ENCODE data around the gene ITGAL. TPM values are rescaled to one million over a fixed set of nuclear protein-coding genes. Genes with fewer than 3 reads are reported as not detected.

The ITGAL gene
- total and polyA plus RNA-seq, 2 of the 13 experiments (the other 11 are each of a cell fraction or from before 2014, with no cell fraction given): 0.86 to 1.2 TPM

GRCh38 chr16:30437511-30438046 lies 35.0 kb upstream of the ITGAL start (continued):
- TF ChIP-seq ZNF781 (CRISPR knock-in tag; IDR thresholded peaks at IDR 0.05; ENCODE audit: borderline replicate concordance, not compliant biosample characterization) (peak; percentile 45), ZNF709 (CRISPR knock-in tag; IDR thresholded peaks at IDR 0.05) (peak; percentile 50; the same call in 1 of the 2 replicates), CREM (IDR thresholded peaks at IDR 0.05) (peak; percentile 42; the same call in 1 of the 2 replicates), CREM (CRISPR knock-in tag; IDR thresholded peaks at IDR 0.05) (no peak), SOX13 (IDR thresholded peaks at IDR 0.05) (peak; percentile 40; the same call in 1 of the 2 replicates), SOX13 (CRISPR knock-in tag; conservative IDR thresholded peaks at IDR 0.05 in 1 of 2, IDR thresholded peaks at IDR 0.05 in 1 of 2) (peak in 1 of 2 experiments; percentile 65; a peak in 2 of 4 replicates), ZFX (CRISPR knock-in tag; IDR thresholded peaks at IDR 0.05; ENCODE audit: low read depth) (peak; percentile 36; the same call in 1 of the 2 replicates), ZBTB37 (CRISPR knock-in tag; IDR thresholded peaks at IDR 0.05) (0 out of 2 replicates have a peak, but pooled peaks have one; percentile 18), ZNF629 (CRISPR knock-in tag; conservative IDR thresholded peaks at IDR 0.05) (no peak), ZNF292 (CRISPR knock-in tag; IDR thresholded peaks at IDR 0.05; ENCODE audit: borderline replicate concordance, low read depth) (peak; percentile 70; the same call in 1 of the 2 replicates), THRA (CRISPR knock-in tag; IDR thresholded peaks at IDR 0.05; ENCODE audit: borderline replicate concordance) (0 out of 2 replicates have a peak, but pooled peaks have one; percentile 40), KAT2B (IDR thresholded peaks at IDR 0.05; ENCODE audit: borderline replicate concordance, low read depth, low read length) (peak; percentile 95), ZFY (CRISPR knock-in tag; IDR thresholded peaks at IDR 0.05) (peak; percentile 24; the same call in 1 of the 2 replicates), ZGPAT (CRISPR knock-in tag; IDR thresholded peaks at IDR 0.05) (peak; percentile 65), HNF4A (CRISPR knock-in tag; IDR thresholded peaks at IDR 0.05) (peak; percentile 51), ERF (CRISPR knock-in tag; IDR thresholded peaks at IDR 0.05) (peak; percentile 10; the same call in 1 of the 2 replicates), ZNF205 (CRISPR knock-in tag; IDR thresholded peaks at IDR 0.05) (no peak; the same call in 1 of the 2 replicates), ZNF121 (CRISPR knock-in tag; IDR thresholded peaks at IDR 0.05) (peak; percentile 7; the same call in 1 of the 2 replicates), ZMYM2 (CRISPR knock-in tag; IDR thresholded peaks at IDR 0.05) (peak; percentile 89), RBAK (CRISPR knock-in tag; IDR thresholded peaks at IDR 0.05) (no peak), SMARCE1 (IDR thresholded peaks at IDR 0.05; ENCODE audit: borderline replicate concordance) (0 out of 2 replicates have a peak, but pooled peaks have one; percentile 41), ELF3 (CRISPR knock-in tag; IDR thresholded peaks at IDR 0.05) (peak; percentile 48; the same call in 1 of the 2 replicates), GFI1 (CRISPR knock-in tag; IDR thresholded peaks at IDR 0.05; ENCODE audit: borderline replicate concordance) (peak; percentile 98), SRY (CRISPR knock-in tag; IDR thresholded peaks at IDR 0.05) (peak; percentile 48; the same call in 1 of the 2 replicates), MTERF4 (CRISPR knock-in tag; IDR thresholded peaks at IDR 0.05) (no peak; the same call in 1 of the 2 replicates), ZNF224 (CRISPR knock-in tag; IDR thresholded peaks at IDR 0.05) (0 out of 2 replicates have a peak, but pooled peaks have one; percentile 37)
